Measurements from ENCODE around the gene PDE7B. TPM values are rescaled to one million over a fixed set of nuclear protein-coding genes. Genes with fewer than 3 reads are reported as not detected.
A peak's percentile ranks its signal among the peaks of the same experiment; 100 is the strongest.

PDE7B gene
- total and polyA plus RNA-seq, 2 of the 8 experiments (the other 6 are each of a cell fraction or from before 2014, with no cell fraction given), result not detected

DNA sequence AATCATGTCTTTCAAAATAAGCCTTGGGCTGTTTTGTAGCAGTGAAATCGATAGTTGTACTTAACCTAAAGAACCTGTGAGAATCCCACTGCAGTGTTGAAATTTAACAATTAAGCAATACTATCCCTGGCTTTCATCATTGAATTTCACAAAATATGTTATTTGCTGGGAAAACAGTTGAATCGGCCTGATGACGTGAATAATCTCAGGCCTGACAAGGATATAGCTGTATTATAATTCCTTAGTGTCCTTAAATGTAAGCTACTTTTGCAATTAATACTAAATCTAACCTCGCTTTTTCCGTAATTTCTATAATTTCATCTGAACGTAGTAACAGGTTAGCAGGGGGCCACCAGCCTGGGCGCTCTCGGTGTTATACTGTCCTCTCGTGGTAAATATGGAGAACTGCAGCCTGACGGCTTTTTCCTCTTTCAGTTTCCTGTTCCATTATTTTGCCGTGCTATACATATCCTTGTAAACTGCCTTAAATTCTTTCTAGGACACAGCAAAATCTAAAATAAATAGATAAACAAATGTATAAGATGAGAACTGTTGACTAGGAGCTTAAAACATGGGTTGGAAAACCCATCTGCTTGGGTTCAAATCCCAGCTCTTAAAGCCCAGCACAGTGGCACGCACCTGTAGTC lies 374.6 kb downstream of the PDE7B start:
- Histone ChIP-seq H2BK20ac (ENCODE audit: low read length) (no peak overlapping the region), H3K4ac (replicated peaks; ENCODE audit: insufficient read length, low read depth, low read length) (no peak overlapping the region), H3K4me2 (ENCODE audit: insufficient read depth in 1 of 2, low read depth in 2 of 2, low read length in 2 of 2) (no peak overlapping the region), H4K8ac (ENCODE audit: extremely low read depth, insufficient read depth, low read length) (no peak overlapping the region), H3K79me1 (ENCODE audit: low read depth, low read length) (no peaks in the 10 kb centered on the region), H3K56ac (replicated peaks; ENCODE audit: insufficient read length, low read depth, low read length) (no peak overlapping the region), H3K27me3 (replicated peaks in 1 of 4; ENCODE audit: control insufficient read depth in 3 of 4, extremely low read depth in 1 of 4, insufficient read depth in 3 of 4, low read length in 3 of 4) (no peaks in the 10 kb centered on the region), H4K5ac (ENCODE audit: insufficient read length, low read depth, low read length) (no peak overlapping the region), H3K23ac (ENCODE audit: insufficient read length) (no peak overlapping the region), H3K14ac (ENCODE audit: insufficient read length) (no peak overlapping the region), H3K23me2 (ENCODE audit: low read depth, low read length) (no peaks in the 10 kb centered on the region), H2AFZ (ENCODE audit: low read length) (no peak overlapping the region), H3K9me3 (ENCODE audit: insufficient read depth in 2 of 2, low read depth in 1 of 2, low read length in 1 of 2) (no peaks in the 10 kb centered on the region), H4K91ac (replicated peaks; ENCODE audit: insufficient read length, low read length) (no peak overlapping the region), H2BK15ac (ENCODE audit: low read length) (no peak overlapping the region), H3K79me2 (ENCODE audit: control insufficient read depth in 1 of 2, insufficient read depth in 2 of 2, low read length in 2 of 2) (no peaks in the 10 kb centered on the region), H4K20me1 (replicated peaks in 1 of 2; ENCODE audit: control insufficient read depth in 1 of 2, insufficient read depth in 2 of 2, low read length in 2 of 2) (no peaks in the 10 kb centered on the region), H2BK120ac (replicated peaks; ENCODE audit: low read depth, low read length) (no peak overlapping the region), H2BK5ac (ENCODE audit: low read depth, low read length) (no peak overlapping the region), H3K36me3 (ENCODE audit: control insufficient read depth in 2 of 4, insufficient read depth in 4 of 4, low read length in 3 of 4) (no peaks in the 10 kb centered on the region; a peak in 2 of 8 replicates), H2AK5ac (ENCODE audit: low read depth, low read length) (no peak overlapping the region), H3K18ac (ENCODE audit: extremely low read depth, low read length) (no peak overlapping the region), H3K9ac (replicated peaks in 1 of 4; ENCODE audit: extremely low read depth in 1 of 4, low read depth in 3 of 4, low read length in 3 of 4) (no peak overlapping the region), H3K4me1 (replicated peaks in 1 of 4; ENCODE audit: control insufficient read depth in 3 of 4, insufficient read depth in 4 of 4, low read length in 3 of 4) (no peaks in the 10 kb centered on the region), H2BK12ac (ENCODE audit: low read depth, low read length) (no peak overlapping the region), H3K4me3 (ENCODE audit: extremely low read depth in 1 of 4, insufficient read depth in 2 of 4, low read depth in 3 of 4, low read length in 4 of 4) (no peak overlapping the region), H3K27ac (ENCODE audit: low read depth, low read length) (no peak overlapping the region)
- POLR2A ChIA-PET (ENCODE audit: partially characterized antibody), result interaction anchor here (2.3 kb wide), 1 partner anchor 64 kb away, joined by 11 read pairs; the partner anchor contains the start of gene BCLAF1
- 47% methylated on average over 12 of the region's 12 CpGs; no CpG with 5 or more reads in 1 of the 2 experiments for WGBS, 2 experiments (ENCODE audit: extremely low coverage in 1 of 2, insufficient coverage in 1 of 2, insufficient read length in 1 of 2, insufficient replicate concordance in 2 of 2, low coverage in 1 of 2, low lambda C conversion rate in 2 of 2, missing lambda C conversion rate in 1 of 2)
- peak in 1 of 2 experiments; percentile 72 for DNase-seq (ENCODE audit: low read depth in 1 of 2, low spot score in 2 of 2)
- CTCF ChIA-PET (ENCODE audit: partially characterized antibody), result interaction anchor here (0.6 to 3.8 kb wide), 80 partner anchors 9 to 1481 kb away, joined by 3 to 32 read pairs (median 4); no protein-coding TSS in a partner anchor
- FAIRE-seq, result no peak
- TF ChIP-seq SRF (IDR thresholded peaks at IDR 0.05; ENCODE audit: low read depth, low read length), result no peak
- no peak for TF ChIP-seq KDM5A (IDR thresholded peaks at IDR 0.05; ENCODE audit: low read length)
- TF ChIP-seq SP4 (IDR thresholded peaks at IDR 0.05; ENCODE audit: low read length), result no peak
- no peak for TF ChIP-seq EZH2 (IDR thresholded peaks at IDR 0.05; ENCODE audit: low read depth, low read length, severe bottlenecking)
- no peak for TF ChIP-seq NRF1 (IDR thresholded peaks at IDR 0.05; ENCODE audit: low read depth, low read length)
- no peak for TF ChIP-seq CREB1 (IDR thresholded peaks at IDR 0.05)
- no peak for TF ChIP-seq SIN3A (conservative IDR thresholded peaks at IDR 0.05 in 1 of 2, IDR thresholded peaks at IDR 0.05 in 1 of 2; ENCODE audit: low read depth in 1 of 2, low read length in 2 of 2)
- TF ChIP-seq GABPA (IDR thresholded peaks at IDR 0.05; ENCODE audit: borderline replicate concordance, insufficient read depth, low read length), result no peak
- peak; percentile 49; the same call in 1 of the 2 replicates for TF ChIP-seq CEBPB (IDR thresholded peaks at IDR 0.05; ENCODE audit: low read depth, low read length)
- TF ChIP-seq ASH2L (IDR thresholded peaks at IDR 0.05; ENCODE audit: low read length), result no peak
- no peak for TF ChIP-seq BACH1 (IDR thresholded peaks at IDR 0.05; ENCODE audit: low read length)

All from H1 (cell line).